DOHH2 (cell line): ENCODE measurements around the gene SLC12A7.

Experiments
- H3F3A ChIP-seq: fragments of 200-600 bp; sonication (generic), shearing (Covaris generic); 2 replicates; pipeline ENCODE4 v1.6.0; 2016; ENCODE audit warnings: antibody characterized with exemption, mild to moderate bottlenecking; ENCODE audit not compliant: control insufficient read depth, insufficient read depth
- H3K27ac ChIP-seq: fragments of 200-600 bp; sonication (generic); 2 replicates; pipeline ENCODE4 v1.5.1; 2014; ENCODE audit warnings: low read depth, mild to moderate bottlenecking, low read length, moderate library complexity
- H3K27me3 ChIP-seq: fragments of 200-600 bp; sonication (generic); 2 replicates; pipeline ENCODE4 v1.6.1; 2014; ENCODE audit warnings: mild to moderate bottlenecking, low read length, mixed read lengths; ENCODE audit not compliant: control insufficient read depth
- H3K36me3 ChIP-seq: fragments of 200-600 bp; sonication (generic); 2 replicates; pipeline ENCODE4 v1.6.1; 2014; ENCODE audit warnings: mild to moderate bottlenecking, low read length, moderate library complexity, mixed read lengths; ENCODE audit not compliant: control insufficient read depth
- H3K4me1 ChIP-seq: fragments of 200-600 bp; sonication (generic); 2 replicates; pipeline ENCODE4 v1.6.1; 2014; ENCODE audit warnings: mild to moderate bottlenecking, low read length, mixed read lengths; ENCODE audit not compliant: control insufficient read depth
- H3K4me2 ChIP-seq: fragments of 200-600 bp; sonication (generic); 2 replicates; pipeline ENCODE4 v1.6.0; 2014; ENCODE audit warnings: mild to moderate bottlenecking, low read length, moderate library complexity
- H3K4me3 ChIP-seq: fragments of 200-600 bp; sonication (generic); 2 replicates; pipeline ENCODE4 v1.5.1; 2014; ENCODE audit warnings: mild to moderate bottlenecking, low read length, mixed read lengths
- H3K79me2 ChIP-seq: fragments of 200-600 bp; sonication (generic); 2 replicates; pipeline ENCODE4 v1.6.1; 2014; ENCODE audit warnings: mild to moderate bottlenecking, low read length, mixed read lengths; ENCODE audit not compliant: control insufficient read depth
- H3K9me2 ChIP-seq: fragments of 200-600 bp; sonication (generic); replicated peaks from 2 replicates; pipeline ENCODE4 v1.6.1; 2014; ENCODE audit warnings: mild to moderate bottlenecking, low read length, mixed read lengths; ENCODE audit not compliant: control insufficient read depth
- H3K9me3 ChIP-seq: fragments of 200-600 bp; sonication (generic); 2 replicates; pipeline ENCODE4 v1.6.1; 2014; ENCODE audit warnings: antibody characterized with exemption, low read length, mixed read lengths; ENCODE audit not compliant: control insufficient read depth, insufficient read depth
- H4K20me1 ChIP-seq: fragments of 200-600 bp; sonication (generic); 2 replicates; pipeline ENCODE4 v1.6.0; 2014; ENCODE audit warnings: low read depth, mild to moderate bottlenecking, antibody characterized with exemption, low read length, moderate library complexity; ENCODE audit not compliant: control insufficient read depth, insufficient read depth
- EZH2phosphoT487 ChIP-seq: fragments of 200-600 bp; sonication (generic); IDR thresholded peaks from 2 replicates; pipeline ENCODE4 v1.6.1; 2017; ENCODE audit warnings: borderline replicate concordance, mild to moderate bottlenecking, antibody characterized with exemption, low read length, moderate library complexity, mixed read lengths
- TF ChIP-seq, protein P1 (sequence below): fragments of 200-600 bp; sonication (generic); IDR thresholded peaks from one replicate; pipeline ENCODE4 v1.5.1; 2014; ENCODE audit warnings: antibody characterized with exemption, mild to moderate bottlenecking, low read depth, low read length; ENCODE audit not compliant: poor library complexity, severe bottlenecking

The SLC12A7 gene

DNA sequence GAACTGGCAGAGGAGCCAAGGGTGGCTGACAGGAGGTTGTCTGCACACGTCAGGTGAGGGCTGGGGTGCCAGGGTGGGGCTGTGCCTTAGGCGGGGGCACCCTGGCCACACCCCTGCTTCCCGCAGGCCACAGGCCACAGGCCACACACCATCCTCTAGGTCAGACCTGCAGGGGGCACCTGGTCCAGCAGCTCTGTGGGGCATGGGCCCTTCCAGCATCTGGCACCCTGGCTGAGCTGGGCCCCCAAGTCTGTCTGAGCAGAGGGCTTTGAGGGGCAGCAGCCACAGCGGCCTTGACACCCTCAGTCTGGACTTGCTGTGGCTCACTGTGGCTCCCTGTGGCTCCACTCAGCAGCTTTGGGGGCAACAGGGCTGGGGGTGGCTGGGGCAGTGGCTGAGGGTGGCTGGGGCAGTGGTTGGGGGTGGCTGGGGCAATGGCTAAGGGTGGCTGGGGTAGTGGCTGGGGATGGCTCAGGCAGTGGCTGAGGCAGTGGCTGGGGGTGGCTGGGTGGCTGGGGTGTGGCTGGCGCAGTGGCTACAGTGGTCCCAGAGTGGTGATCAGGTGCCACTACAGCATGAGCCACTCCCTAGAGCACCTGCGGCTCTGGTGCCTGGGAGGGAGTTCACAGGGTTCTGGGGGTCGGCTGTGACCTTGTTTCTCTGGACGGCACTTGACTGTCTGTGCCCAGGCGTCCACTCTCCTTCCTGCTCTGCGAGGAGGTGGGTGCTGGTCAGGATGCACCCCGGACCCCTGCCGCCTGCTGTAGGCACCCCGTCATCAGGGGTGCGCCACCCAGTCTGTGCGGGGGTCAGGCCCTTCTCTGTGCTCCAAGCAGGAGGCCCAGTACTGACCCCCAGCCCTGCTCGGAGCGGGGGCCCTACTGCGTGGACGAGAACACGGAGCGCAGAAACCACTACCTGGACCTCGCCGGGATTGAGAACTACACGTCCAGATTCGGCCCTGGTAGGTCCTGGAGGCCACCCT, 76.2 kb downstream of the SLC12A7 start:
- Histone ChIP-seq H3K79me2 (no peaks in the 10 kb centered on the region), H3K27me3 (no peaks in the 10 kb centered on the region), H3K4me3 (no peak overlapping the region), H3K4me1 (no peaks in the 10 kb centered on the region), H3K27ac (no peak overlapping the region), H3K9me3 (peaks cover 6% of the 10 kb centered on the region; the same call in 1 of the 2 replicates), H4K20me1 (no peaks in the 10 kb centered on the region), H3K36me3 (no peaks in the 10 kb centered on the region), H3K4me2 (no peak overlapping the region), H3F3A (no peaks in the 10 kb centered on the region), H3K9me2 (no peaks in the 10 kb centered on the region)
- TF ChIP-seq, protein P1, sequence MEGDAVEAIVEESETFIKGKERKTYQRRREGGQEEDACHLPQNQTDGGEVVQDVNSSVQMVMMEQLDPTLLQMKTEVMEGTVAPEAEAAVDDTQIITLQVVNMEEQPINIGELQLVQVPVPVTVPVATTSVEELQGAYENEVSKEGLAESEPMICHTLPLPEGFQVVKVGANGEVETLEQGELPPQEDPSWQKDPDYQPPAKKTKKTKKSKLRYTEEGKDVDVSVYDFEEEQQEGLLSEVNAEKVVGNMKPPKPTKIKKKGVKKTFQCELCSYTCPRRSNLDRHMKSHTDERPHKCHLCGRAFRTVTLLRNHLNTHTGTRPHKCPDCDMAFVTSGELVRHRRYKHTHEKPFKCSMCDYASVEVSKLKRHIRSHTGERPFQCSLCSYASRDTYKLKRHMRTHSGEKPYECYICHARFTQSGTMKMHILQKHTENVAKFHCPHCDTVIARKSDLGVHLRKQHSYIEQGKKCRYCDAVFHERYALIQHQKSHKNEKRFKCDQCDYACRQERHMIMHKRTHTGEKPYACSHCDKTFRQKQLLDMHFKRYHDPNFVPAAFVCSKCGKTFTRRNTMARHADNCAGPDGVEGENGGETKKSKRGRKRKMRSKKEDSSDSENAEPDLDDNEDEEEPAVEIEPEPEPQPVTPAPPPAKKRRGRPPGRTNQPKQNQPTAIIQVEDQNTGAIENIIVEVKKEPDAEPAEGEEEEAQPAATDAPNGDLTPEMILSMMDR = no peak
- TF ChIP-seq EZH2phosphoT487 = no peak

DNA sequence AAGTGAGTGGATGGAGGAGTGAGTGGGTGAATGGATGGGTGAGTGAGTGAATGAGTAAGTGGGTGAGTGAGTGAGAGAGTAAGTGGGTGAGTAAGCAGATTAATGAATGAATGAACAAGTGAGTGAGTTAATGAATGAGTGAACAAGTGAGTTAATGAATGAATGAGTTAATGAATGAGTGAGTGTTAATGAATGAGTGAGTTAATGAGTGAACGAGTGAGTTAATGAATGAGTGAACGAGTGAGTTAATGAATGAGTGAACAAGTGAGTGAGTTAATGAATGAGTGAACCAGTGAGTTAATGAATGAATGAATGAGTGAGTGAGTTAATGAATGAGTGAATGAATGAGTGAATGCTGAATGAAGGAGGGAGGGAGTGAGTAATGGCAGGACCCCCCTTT, 76.9 kb downstream of the SLC12A7 start:
- Histone ChIP-seq H3K36me3 (no peaks in the 10 kb centered on the region), H3K4me3 (no peak overlapping the region), H3K79me2 (no peaks in the 10 kb centered on the region), H3K4me1 (no peaks in the 10 kb centered on the region), H3K27me3 (no peaks in the 10 kb centered on the region), H4K20me1 (no peaks in the 10 kb centered on the region), H3K27ac (no peak overlapping the region), H3F3A (no peaks in the 10 kb centered on the region), H3K4me2 (no peak overlapping the region), H3K9me2 (no peaks in the 10 kb centered on the region), H3K9me3 (peaks cover 6% of the 10 kb centered on the region; the same call in 1 of the 2 replicates)
- TF ChIP-seq, protein P1 = no peak
- TF ChIP-seq EZH2phosphoT487 = no peak

DNA sequence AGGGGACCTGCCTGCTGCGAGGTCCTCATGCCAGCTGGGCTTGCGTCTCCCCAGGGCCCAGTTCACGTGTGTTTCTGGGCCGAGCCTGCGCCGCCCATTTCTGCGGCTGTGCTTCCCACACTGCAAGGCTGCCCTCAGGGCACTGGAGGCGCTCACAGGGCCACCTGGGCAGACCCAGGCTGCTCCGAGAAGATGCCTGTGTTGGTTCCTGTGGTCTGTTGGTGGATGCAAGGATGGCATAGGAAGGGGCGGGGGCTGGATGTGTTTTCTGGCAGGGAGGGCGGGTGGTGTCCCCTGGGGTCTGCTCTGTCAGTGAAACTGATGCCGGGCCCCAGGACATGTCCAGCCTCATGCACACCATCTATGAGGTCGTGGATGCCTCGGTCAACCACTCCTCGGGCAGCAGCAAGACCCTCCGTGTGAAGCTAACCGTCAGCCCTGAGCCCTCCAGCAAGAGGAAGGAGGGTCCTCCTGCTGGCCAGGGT, 77.4 kb downstream of the SLC12A7 start:
- no peaks in the 10 kb centered on the region for H3K4me1 ChIP-seq
- H3K9me2 ChIP-seq = no peaks in the 10 kb centered on the region
- H3F3A ChIP-seq = no peaks in the 10 kb centered on the region
- no peaks in the 10 kb centered on the region for H4K20me1 ChIP-seq
- peaks cover 6% of the 10 kb centered on the region; the same call in 1 of the 2 replicates for H3K9me3 ChIP-seq
- TF ChIP-seq, protein P1 = no peak
- no peak for TF ChIP-seq EZH2phosphoT487
- H3K27ac ChIP-seq = no peak overlapping the region
- H3K36me3 ChIP-seq = no peaks in the 10 kb centered on the region
- no peak overlapping the region for H3K4me2 ChIP-seq
- no peak overlapping the region for H3K4me3 ChIP-seq
- H3K27me3 ChIP-seq = no peaks in the 10 kb centered on the region
- H3K79me2 ChIP-seq = no peaks in the 10 kb centered on the region
